Measurements from ENCODE around the gene GJA3. TPM values are rescaled to one million over a fixed set of nuclear protein-coding genes. Genes with fewer than 3 reads are reported as not detected.
"Not testable (repeated sequence)": the region's sequence is repeated elsewhere in the genome, so short reads cannot be mapped to it uniquely, and the experiment has no call there.

GJA3 gene
- total and polyA plus RNA-seq, 4 donors = 0.13 to 1.6 (median 0.43) TPM

GRCh38 chr13:20156702-20157101 lies 4.2 kb downstream of the GJA3 start:
- peaks cover 15% of the 10 kb centered on the region for H3K4me1 ChIP-seq (ENCODE audit: control insufficient read depth, insufficient read depth, low read length)
- no peaks in the 10 kb centered on the region for H3K36me3 ChIP-seq (ENCODE audit: control insufficient read depth, insufficient read depth, low read length)
- peak in 1 of 6 donors; percentile 69 for DNase-seq (ENCODE audit: low read depth in 4 of 6, low spot score in 6 of 6)
- H3K27me3 ChIP-seq (ENCODE audit: control insufficient read depth, insufficient read depth, low read length) = peaks cover 51% of the 10 kb centered on the region
- H3K27ac ChIP-seq (ENCODE audit: low read depth, low read length) = no peak overlapping the region
- no CpG with 5 or more reads among the region's 2 CpGs for WGBS (ENCODE audit: insufficient coverage)
- H3K9me3 ChIP-seq (ENCODE audit: control insufficient read depth, insufficient read depth, low read length) = no peaks in the 10 kb centered on the region
- no peak overlapping the region for H3K4me3 ChIP-seq (ENCODE audit: low read depth, low read length)

DNA sequence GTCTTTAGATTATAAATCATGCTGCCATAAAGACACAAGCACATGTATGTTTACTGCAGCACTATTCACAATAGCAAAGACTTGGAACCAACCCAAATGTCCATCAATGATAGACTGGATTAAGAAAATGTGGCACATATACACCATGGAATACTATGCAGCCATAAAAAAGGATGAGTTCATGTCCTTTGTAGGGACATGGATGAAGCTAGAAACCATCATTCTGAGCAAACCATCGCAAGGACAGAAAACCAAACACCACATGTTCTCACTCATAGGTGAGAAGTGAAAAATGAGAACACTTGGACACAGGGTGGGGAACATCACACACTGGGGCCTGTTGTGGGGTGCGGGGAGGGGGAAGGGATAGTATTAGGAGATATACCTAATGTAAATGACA lies 7.6 kb downstream of the GJA3 start:
- DNase-seq (ENCODE audit: low read depth in 4 of 6, low spot score in 6 of 6); H3K4me1 ChIP-seq (ENCODE audit: control insufficient read depth, insufficient read depth, low read length); H3K36me3 ChIP-seq (ENCODE audit: control insufficient read depth, insufficient read depth, low read length); H3K27ac ChIP-seq (ENCODE audit: low read depth, low read length); H3K4me3 ChIP-seq (ENCODE audit: low read depth, low read length); H3K9me3 ChIP-seq (ENCODE audit: control insufficient read depth, insufficient read depth, low read length): not testable (repeated sequence)
- H3K27me3 ChIP-seq (ENCODE audit: control insufficient read depth, insufficient read depth, low read length) = peaks cover 19% of the 10 kb centered on the region
- WGBS (ENCODE audit: insufficient coverage) = no CpG with 5 or more reads among the region's 2 CpGs

GRCh38 chr13:20151612-20152011 lies 9.2 kb downstream of the GJA3 start:
- Histone ChIP-seq H3K36me3 (ENCODE audit: control insufficient read depth, insufficient read depth, low read length) (no peaks in the 10 kb centered on the region), H3K27ac (ENCODE audit: low read depth, low read length) (no peak overlapping the region), H3K27me3 (ENCODE audit: control insufficient read depth, insufficient read depth, low read length) (peaks cover 6% of the 10 kb centered on the region), H3K4me3 (ENCODE audit: low read depth, low read length) (no peak overlapping the region), H3K9me3 (ENCODE audit: control insufficient read depth, insufficient read depth, low read length) (no peaks in the 10 kb centered on the region), H3K4me1 (ENCODE audit: control insufficient read depth, insufficient read depth, low read length) (no peaks in the 10 kb centered on the region)
- DNase-seq (ENCODE audit: low read depth in 4 of 6, low spot score in 6 of 6) = no peak
- WGBS (ENCODE audit: insufficient coverage) = 85% methylated on average over 11 of the region's 11 CpGs

- no peak for DNase-seq (ENCODE audit: low read depth in 4 of 6, low spot score in 6 of 6)
- WGBS (ENCODE audit: insufficient coverage) = 73% methylated on average over 6 of the region's 6 CpGs
- peaks cover 2% of the 10 kb centered on the region for H3K27me3 ChIP-seq (ENCODE audit: control insufficient read depth, insufficient read depth, low read length)
- no peaks in the 10 kb centered on the region for H3K4me1 ChIP-seq (ENCODE audit: control insufficient read depth, insufficient read depth, low read length)
- no peak overlapping the region for H3K27ac ChIP-seq (ENCODE audit: low read depth, low read length)
- no peak overlapping the region for H3K4me3 ChIP-seq (ENCODE audit: low read depth, low read length)
- H3K36me3 ChIP-seq (ENCODE audit: control insufficient read depth, insufficient read depth, low read length) = no peaks in the 10 kb centered on the region
- H3K9me3 ChIP-seq (ENCODE audit: control insufficient read depth, insufficient read depth, low read length) = no peaks in the 10 kb centered on the region
Measured at GRCh38 chr13:20151016-20151415, 9.8 kb downstream of the GJA3 start.

DNA sequence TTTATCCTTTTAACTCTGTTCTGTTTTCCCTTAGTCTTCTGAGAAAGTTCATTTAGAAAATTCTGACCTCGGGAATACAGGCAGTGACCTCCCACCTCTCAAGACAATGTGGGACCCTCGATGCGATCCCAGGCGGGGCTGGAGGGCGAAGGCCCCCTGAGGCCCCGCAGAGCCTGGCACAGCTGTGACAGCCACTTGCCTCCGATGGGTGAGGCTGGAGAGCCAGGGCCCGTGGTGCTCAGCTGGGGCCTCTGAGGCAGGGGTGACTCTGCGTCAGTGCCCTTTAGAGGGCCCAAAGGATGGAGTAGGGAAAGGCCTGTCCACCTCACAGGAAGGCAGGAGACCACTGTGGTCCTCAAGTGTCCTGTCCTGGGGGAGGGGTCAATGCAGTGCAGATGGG lies 10.3 kb downstream of the GJA3 start:
- no peaks in the 10 kb centered on the region for H3K4me1 ChIP-seq (ENCODE audit: control insufficient read depth, insufficient read depth, low read length)
- no peak for DNase-seq (ENCODE audit: low read depth in 4 of 6, low spot score in 6 of 6)
- WGBS (ENCODE audit: insufficient coverage) = 71% methylated on average over 9 of the region's 9 CpGs
- peaks cover 2% of the 10 kb centered on the region for H3K27me3 ChIP-seq (ENCODE audit: control insufficient read depth, insufficient read depth, low read length)
- no peak overlapping the region for H3K27ac ChIP-seq (ENCODE audit: low read depth, low read length)
- H3K9me3 ChIP-seq (ENCODE audit: control insufficient read depth, insufficient read depth, low read length) = no peaks in the 10 kb centered on the region
- no peaks in the 10 kb centered on the region for H3K36me3 ChIP-seq (ENCODE audit: control insufficient read depth, insufficient read depth, low read length)
- H3K4me3 ChIP-seq (ENCODE audit: low read depth, low read length) = no peak overlapping the region

DNA sequence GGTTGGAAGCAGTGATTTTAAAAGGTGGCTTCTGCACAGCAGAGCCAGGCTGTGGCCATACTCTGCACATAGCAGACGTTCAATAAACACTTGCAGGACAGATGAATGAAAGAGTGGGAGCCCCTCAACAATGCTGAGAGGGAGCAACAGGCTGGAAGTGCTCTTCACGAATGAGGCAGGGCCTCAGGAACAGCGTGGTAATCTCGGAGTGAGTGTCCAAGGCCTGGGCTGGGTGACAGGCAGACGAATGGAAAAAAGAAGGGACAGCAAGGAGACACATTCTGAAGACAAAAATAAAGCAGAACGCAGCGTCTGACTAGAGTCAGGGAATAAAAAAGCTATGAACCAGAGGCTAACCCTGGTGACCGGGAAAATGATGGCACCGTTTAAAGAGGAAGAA lies 11.1 kb downstream of the GJA3 start:
- no peak for DNase-seq (ENCODE audit: low read depth in 4 of 6, low spot score in 6 of 6)
- H3K27me3 ChIP-seq (ENCODE audit: control insufficient read depth, insufficient read depth, low read length) = peaks cover 2% of the 10 kb centered on the region

GRCh38 chr13:20148501-20149183 lies 12.2 kb downstream of the GJA3 start:
- Histone ChIP-seq H3K36me3 (ENCODE audit: control insufficient read depth, insufficient read depth, low read length) (no peaks in the 10 kb centered on the region), H3K9me3 (ENCODE audit: control insufficient read depth, insufficient read depth, low read length) (no peaks in the 10 kb centered on the region), H3K4me1 (ENCODE audit: control insufficient read depth, insufficient read depth, low read length) (no peaks in the 10 kb centered on the region), H3K4me3 (ENCODE audit: low read depth, low read length) (no peak overlapping the region), H3K27me3 (ENCODE audit: control insufficient read depth, insufficient read depth, low read length) (peaks cover 2% of the 10 kb centered on the region), H3K27ac (ENCODE audit: low read depth, low read length) (no peak overlapping the region)
- WGBS (ENCODE audit: insufficient coverage) = 74% methylated on average over 13 of the region's 16 CpGs
- DNase-seq (ENCODE audit: low read depth in 4 of 6, low spot score in 6 of 6) = no peak

More for the DNA sequence above, 11.1 kb downstream of the GJA3 start:
- H3K4me1 ChIP-seq (ENCODE audit: control insufficient read depth, insufficient read depth, low read length) = no peaks in the 10 kb centered on the region
- WGBS (ENCODE audit: insufficient coverage) = 66% methylated on average over 9 of the region's 9 CpGs
- no peaks in the 10 kb centered on the region for H3K9me3 ChIP-seq (ENCODE audit: control insufficient read depth, insufficient read depth, low read length)
- no peak overlapping the region for H3K4me3 ChIP-seq (ENCODE audit: low read depth, low read length)
- H3K36me3 ChIP-seq (ENCODE audit: control insufficient read depth, insufficient read depth, low read length) = no peaks in the 10 kb centered on the region
- H3K27ac ChIP-seq (ENCODE audit: low read depth, low read length) = no peak overlapping the region

- Histone ChIP-seq H3K36me3 (ENCODE audit: control insufficient read depth, insufficient read depth, low read length) (no peaks in the 10 kb centered on the region), H3K27ac (ENCODE audit: low read depth, low read length) (no peak overlapping the region), H3K4me3 (ENCODE audit: low read depth, low read length) (no peak overlapping the region), H3K27me3 (ENCODE audit: control insufficient read depth, insufficient read depth, low read length) (peaks cover 22% of the 10 kb centered on the region), H3K4me1 (ENCODE audit: control insufficient read depth, insufficient read depth, low read length) (peaks cover 14% of the 10 kb centered on the region), H3K9me3 (ENCODE audit: control insufficient read depth, insufficient read depth, low read length) (no peaks in the 10 kb centered on the region)
- no peak for DNase-seq (ENCODE audit: low read depth in 4 of 6, low spot score in 6 of 6)
- WGBS (ENCODE audit: insufficient coverage) = 100% methylated on average over 1 of the region's 1 CpG
Measured at GRCh38 chr13:20146381-20146780, 14.5 kb downstream of the GJA3 start.

DNA sequence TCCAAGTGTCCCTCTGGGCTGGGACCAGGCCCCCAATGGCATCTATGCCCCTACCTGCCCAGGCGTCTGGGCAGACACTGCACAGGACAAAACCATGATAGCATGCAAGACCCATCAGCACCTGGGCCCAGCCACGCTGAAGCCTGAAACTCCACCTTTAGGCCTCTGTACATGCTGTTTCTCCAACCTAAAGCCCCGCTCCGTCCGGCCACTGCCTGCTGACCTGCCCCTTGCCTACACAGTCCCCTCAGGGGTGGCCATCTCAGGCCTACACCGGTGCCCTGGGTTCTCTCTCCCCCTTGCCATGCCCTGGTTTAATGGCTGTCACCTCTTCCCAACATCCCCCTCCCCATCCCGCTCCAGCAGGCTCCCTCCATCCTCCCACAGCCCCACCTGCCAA lies 15.3 kb downstream of the GJA3 start:
- H3K4me1 ChIP-seq (ENCODE audit: control insufficient read depth, insufficient read depth, low read length) = peaks cover 14% of the 10 kb centered on the region
- WGBS (ENCODE audit: insufficient coverage) = 78% methylated on average over 7 of the region's 7 CpGs
- DNase-seq (ENCODE audit: low read depth in 4 of 6, low spot score in 6 of 6) = no peak
- peaks cover 25% of the 10 kb centered on the region for H3K27me3 ChIP-seq (ENCODE audit: control insufficient read depth, insufficient read depth, low read length)
- H3K4me3 ChIP-seq (ENCODE audit: low read depth, low read length) = no peak overlapping the region
- no peaks in the 10 kb centered on the region for H3K36me3 ChIP-seq (ENCODE audit: control insufficient read depth, insufficient read depth, low read length)
- H3K27ac ChIP-seq (ENCODE audit: low read depth, low read length) = no peak overlapping the region
- no peaks in the 10 kb centered on the region for H3K9me3 ChIP-seq (ENCODE audit: control insufficient read depth, insufficient read depth, low read length)

DNA sequence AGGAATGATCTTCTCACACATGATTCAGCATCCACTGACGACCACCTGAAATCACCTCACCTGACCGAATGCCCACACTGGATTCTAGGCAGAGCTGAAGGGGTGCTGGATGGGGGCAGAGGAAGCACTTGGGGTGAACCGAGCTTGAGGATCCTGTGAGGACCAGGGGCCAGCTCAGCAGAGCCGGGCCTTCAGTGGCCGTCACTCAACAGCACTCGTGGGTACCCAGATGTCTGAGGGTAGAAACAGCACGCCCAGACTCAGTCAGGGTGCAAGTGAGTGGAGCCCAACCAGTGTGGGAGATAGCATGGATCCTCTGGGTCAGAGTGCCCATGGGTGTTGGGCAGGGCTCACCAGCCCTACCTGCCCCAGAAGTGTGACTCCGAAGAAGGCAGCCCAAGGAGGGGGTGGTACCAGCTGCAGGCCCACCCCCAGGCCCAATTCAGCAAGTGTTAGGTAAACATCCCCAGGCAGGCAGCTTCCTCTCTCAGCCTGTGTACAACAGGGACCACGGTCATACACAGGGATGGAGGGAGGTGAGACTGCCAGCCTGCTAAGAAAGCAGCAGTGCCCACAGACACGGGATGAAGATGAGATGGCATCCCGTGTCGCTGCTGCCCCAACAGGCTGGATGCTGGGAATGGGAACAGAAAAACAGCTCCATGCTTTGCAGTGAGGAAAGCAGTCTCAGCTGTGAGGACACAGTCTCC lies 16.6 kb downstream of the GJA3 start:
- H3K36me3 ChIP-seq (ENCODE audit: control insufficient read depth, insufficient read depth, low read length) = no peaks in the 10 kb centered on the region
- WGBS (ENCODE audit: insufficient coverage) = 82% methylated on average over 10 of the region's 12 CpGs
- peaks cover 31% of the 10 kb centered on the region for H3K27me3 ChIP-seq (ENCODE audit: control insufficient read depth, insufficient read depth, low read length)
- H3K4me1 ChIP-seq (ENCODE audit: control insufficient read depth, insufficient read depth, low read length) = peaks cover 14% of the 10 kb centered on the region
- no peak overlapping the region for H3K4me3 ChIP-seq (ENCODE audit: low read depth, low read length)
- H3K9me3 ChIP-seq (ENCODE audit: control insufficient read depth, insufficient read depth, low read length) = no peaks in the 10 kb centered on the region
- no peak overlapping the region for H3K27ac ChIP-seq (ENCODE audit: low read depth, low read length)
- DNase-seq (ENCODE audit: low read depth in 4 of 6, low spot score in 6 of 6) = no peak

Data from spinal cord (tissue), 10 donors.